GM23248 (cell line): ENCODE measurements around the gene CPNE4.

ENCODE experiments used
- EZH2 ChIP-seq: fragments of 200-600 bp; sonication (generic); IDR thresholded peaks from 2 replicates; pipeline ENCODE4 v1.6.1; 2018; ENCODE audit warnings: antibody characterized with exemption, mild to moderate bottlenecking; ENCODE audit not compliant: insufficient read depth, poor library complexity, severe bottlenecking
- EZH2phosphoT487 ChIP-seq: fragments of 200-600 bp; sonication (generic); IDR thresholded peaks from 2 replicates; pipeline ENCODE4 v1.6.1; 2018; ENCODE audit warnings: antibody characterized with exemption, moderate library complexity, mild to moderate bottlenecking, low read depth; ENCODE audit not compliant: insufficient read depth

DNA sequence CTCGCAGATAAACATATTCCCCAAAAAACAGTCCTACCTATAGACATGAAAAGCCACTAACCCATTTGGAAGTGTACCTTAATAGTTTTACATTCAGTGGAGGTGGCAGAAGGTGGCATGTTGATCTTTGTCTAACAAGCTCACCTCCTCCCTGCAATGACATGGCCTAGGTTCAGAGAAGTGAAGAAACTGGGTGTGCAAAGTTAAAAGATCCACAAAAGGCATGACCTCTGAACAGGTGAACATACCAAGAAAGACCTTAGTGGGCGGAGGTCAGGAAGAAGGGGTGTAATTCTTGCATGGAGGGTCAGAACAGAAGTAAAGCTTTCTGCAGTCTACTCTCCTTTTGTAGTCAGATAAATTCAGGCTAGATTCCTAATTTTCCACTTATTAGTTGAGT, 532.9 kb downstream of the CPNE4 start:
- TF ChIP-seq EZH2phosphoT487 (no peak), EZH2 (no peak)
